GM23338 (cell line): ENCODE measurements around the gene PTPRC.

Experiments used
- CTCF ChIP-seq, 2 experiments: fragments of 200-600 bp in 1 of 2; sonication (generic) in 1 of 2; conservative IDR thresholded peaks; 2 replicates each; pipeline versions ENCODE4 v1.5.1 to v1.6.1; 2016 to 2017; ENCODE audit warnings: antibody characterized with exemption in 2 of 2, low read depth in 2 of 2, mild to moderate bottlenecking in 2 of 2, moderate library complexity in 1 of 2
- POLR2AphosphoS5 ChIP-seq: IDR thresholded peaks from 2 replicates; pipeline ENCODE4 v1.6.1; 2016; ENCODE audit warnings: antibody characterized with exemption, low read depth
- TF ChIP-seq, protein P1 (sequence below): IDR thresholded peaks from one replicate; pipeline ENCODE4 v1.6.1; 2018; ENCODE audit warnings: antibody characterized with exemption; ENCODE audit not compliant: unreplicated experiment

GRCh38 chr1:198747127-198747526, 108.3 kb downstream of the PTPRC start:
- TF ChIP-seq POLR2AphosphoS5 (no peak), CTCF (conservative IDR thresholded peaks at IDR 0.05; ENCODE audit: low read depth in 2 of 2) (no peak)
- TF ChIP-seq, protein P1, sequence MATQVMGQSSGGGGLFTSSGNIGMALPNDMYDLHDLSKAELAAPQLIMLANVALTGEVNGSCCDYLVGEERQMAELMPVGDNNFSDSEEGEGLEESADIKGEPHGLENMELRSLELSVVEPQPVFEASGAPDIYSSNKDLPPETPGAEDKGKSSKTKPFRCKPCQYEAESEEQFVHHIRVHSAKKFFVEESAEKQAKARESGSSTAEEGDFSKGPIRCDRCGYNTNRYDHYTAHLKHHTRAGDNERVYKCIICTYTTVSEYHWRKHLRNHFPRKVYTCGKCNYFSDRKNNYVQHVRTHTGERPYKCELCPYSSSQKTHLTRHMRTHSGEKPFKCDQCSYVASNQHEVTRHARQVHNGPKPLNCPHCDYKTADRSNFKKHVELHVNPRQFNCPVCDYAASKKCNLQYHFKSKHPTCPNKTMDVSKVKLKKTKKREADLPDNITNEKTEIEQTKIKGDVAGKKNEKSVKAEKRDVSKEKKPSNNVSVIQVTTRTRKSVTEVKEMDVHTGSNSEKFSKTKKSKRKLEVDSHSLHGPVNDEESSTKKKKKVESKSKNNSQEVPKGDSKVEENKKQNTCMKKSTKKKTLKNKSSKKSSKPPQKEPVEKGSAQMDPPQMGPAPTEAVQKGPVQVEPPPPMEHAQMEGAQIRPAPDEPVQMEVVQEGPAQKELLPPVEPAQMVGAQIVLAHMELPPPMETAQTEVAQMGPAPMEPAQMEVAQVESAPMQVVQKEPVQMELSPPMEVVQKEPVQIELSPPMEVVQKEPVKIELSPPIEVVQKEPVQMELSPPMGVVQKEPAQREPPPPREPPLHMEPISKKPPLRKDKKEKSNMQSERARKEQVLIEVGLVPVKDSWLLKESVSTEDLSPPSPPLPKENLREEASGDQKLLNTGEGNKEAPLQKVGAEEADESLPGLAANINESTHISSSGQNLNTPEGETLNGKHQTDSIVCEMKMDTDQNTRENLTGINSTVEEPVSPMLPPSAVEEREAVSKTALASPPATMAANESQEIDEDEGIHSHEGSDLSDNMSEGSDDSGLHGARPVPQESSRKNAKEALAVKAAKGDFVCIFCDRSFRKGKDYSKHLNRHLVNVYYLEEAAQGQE: no peak
